Transverse colon (tissue), 4 donors: Measurements from ENCODE around the gene FARP1.

Source experiments
- EP300 ChIP-seq: sonication (generic); formaldehyde crosslinking; IDR thresholded peaks from one replicate; pipeline ENCODE4 v1.6.1; 2017; ENCODE audit warnings: antibody characterized with exemption, low read depth
- POLR2A ChIP-seq: fragments of 450-650 bp; IDR thresholded peaks from one replicate; pipeline ENCODE4 v1.6.1; 2016; ENCODE audit warnings: antibody characterized with exemption, mild to moderate bottlenecking, moderate library complexity
- POLR2AphosphoS5 ChIP-seq, 3 donors: sonication (generic); formaldehyde crosslinking; IDR thresholded peaks; one replicate each; pipeline ENCODE4 v1.6.1; 2016; ENCODE audit warnings: antibody characterized with exemption in 3 of 3
- TF ChIP-seq, protein P1 (sequence below), 5 experiments: fragments of 200-600 bp in 3 of 5; fragments of 450-650 bp in 2 of 5; sonication (generic) in 3 of 5; IDR thresholded peaks; 1 replicate in 2 of 5; 2 replicates in 3 of 5; pipeline ENCODE4 v1.5.1; 2016 to 2017; ENCODE audit warnings: antibody characterized with exemption in 5 of 5, inconsistent platforms in 3 of 5, mild to moderate bottlenecking in 2 of 5, moderate library complexity in 1 of 5

DNA sequence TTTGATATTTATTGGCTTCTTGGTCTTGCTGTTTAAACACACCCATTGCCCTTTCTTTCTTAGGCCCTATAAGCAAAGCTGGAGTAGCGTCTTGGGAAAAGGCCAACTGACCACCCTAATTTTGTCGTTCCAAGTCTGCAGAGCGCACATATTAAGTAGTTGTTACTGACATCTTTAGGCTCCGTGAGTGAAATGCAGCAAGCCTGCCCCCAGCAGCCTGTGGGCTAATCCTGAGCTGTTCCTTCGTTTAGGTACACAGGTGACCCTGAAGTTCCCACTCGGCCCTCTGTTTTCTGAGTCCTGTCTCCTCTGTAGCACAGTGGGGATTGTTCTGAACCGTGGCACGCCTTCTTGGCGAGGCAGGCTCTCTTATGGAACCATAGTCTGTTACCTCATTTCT, 263.5 kb downstream of the FARP1 start:
- TF ChIP-seq POLR2AphosphoS5 (IDR thresholded peaks at IDR 0.05) (no peak), POLR2A (no peak), EP300 (no peak)
- TF ChIP-seq, protein P1, sequence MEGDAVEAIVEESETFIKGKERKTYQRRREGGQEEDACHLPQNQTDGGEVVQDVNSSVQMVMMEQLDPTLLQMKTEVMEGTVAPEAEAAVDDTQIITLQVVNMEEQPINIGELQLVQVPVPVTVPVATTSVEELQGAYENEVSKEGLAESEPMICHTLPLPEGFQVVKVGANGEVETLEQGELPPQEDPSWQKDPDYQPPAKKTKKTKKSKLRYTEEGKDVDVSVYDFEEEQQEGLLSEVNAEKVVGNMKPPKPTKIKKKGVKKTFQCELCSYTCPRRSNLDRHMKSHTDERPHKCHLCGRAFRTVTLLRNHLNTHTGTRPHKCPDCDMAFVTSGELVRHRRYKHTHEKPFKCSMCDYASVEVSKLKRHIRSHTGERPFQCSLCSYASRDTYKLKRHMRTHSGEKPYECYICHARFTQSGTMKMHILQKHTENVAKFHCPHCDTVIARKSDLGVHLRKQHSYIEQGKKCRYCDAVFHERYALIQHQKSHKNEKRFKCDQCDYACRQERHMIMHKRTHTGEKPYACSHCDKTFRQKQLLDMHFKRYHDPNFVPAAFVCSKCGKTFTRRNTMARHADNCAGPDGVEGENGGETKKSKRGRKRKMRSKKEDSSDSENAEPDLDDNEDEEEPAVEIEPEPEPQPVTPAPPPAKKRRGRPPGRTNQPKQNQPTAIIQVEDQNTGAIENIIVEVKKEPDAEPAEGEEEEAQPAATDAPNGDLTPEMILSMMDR (IDR thresholded peaks at IDR 0.05): no peak
